Measurements from ENCODE around the gene ZBTB45. TPM values are rescaled to one million over a fixed set of nuclear protein-coding genes. Genes with fewer than 3 reads are reported as not detected.
A peak's percentile ranks its signal among the peaks of the same experiment; 100 is the strongest.

ZBTB45 gene
- total RNA-seq, 4 donors from 2014 or later = 9.8 to 16.5 (median 12.6) TPM

DNA sequence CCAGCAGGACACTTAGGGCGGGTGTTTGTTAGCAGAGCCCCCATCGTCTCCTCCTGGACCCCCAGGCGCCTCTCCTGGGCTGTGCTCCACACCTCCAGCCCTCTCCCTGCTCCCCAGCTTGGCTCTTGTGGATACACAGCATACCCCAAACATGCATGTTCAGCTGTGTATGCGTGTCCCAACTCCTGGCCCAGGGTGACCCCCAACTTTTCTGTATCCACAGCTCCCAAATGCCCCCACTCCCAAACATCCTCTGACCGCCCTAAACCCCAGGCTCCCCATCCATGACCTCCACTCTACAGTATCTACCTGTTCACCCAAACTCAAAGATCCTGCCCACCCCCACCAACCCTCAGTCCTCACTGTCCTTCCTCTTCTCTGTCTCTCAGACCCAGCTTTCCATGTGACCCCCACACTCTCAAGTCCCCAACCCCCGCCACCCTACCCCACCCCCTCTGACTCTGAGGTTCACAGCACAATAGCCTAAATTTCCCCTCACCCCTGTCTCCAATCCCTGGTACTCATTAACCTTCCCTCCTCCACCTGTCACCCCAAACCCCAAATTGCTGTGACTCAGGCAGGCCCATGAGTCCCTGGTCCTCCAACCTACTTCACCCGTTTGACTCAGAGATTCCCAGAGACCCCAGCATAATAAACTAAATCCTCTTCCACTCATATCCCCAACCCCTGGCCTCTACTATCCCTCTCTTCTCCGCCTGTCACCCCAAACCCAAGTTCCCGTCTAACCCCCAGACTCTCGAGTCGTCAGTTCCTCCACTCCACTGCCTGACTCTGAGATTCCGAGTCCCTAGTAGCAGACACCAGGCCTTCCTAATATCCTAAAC is 37.8 kb upstream of the ZBTB45 start:
- H3K4me3 ChIP-seq = peak overlapping the region; percentile 57 to 94 (median 92)
- peak overlapping the region; percentile 97 to 100 (median 100) for H3K27ac ChIP-seq
- no peak for DNase-seq (ENCODE audit: low spot score in 2 of 2)
- TF ChIP-seq, protein P1, sequence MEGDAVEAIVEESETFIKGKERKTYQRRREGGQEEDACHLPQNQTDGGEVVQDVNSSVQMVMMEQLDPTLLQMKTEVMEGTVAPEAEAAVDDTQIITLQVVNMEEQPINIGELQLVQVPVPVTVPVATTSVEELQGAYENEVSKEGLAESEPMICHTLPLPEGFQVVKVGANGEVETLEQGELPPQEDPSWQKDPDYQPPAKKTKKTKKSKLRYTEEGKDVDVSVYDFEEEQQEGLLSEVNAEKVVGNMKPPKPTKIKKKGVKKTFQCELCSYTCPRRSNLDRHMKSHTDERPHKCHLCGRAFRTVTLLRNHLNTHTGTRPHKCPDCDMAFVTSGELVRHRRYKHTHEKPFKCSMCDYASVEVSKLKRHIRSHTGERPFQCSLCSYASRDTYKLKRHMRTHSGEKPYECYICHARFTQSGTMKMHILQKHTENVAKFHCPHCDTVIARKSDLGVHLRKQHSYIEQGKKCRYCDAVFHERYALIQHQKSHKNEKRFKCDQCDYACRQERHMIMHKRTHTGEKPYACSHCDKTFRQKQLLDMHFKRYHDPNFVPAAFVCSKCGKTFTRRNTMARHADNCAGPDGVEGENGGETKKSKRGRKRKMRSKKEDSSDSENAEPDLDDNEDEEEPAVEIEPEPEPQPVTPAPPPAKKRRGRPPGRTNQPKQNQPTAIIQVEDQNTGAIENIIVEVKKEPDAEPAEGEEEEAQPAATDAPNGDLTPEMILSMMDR (IDR thresholded peaks at IDR 0.05) = no peak
- TF ChIP-seq EP300 (IDR thresholded peaks at IDR 0.05) (no peak), POLR2A (IDR thresholded peaks at IDR 0.05) (no peak)
- peaks cover 0 to 12% of the 10 kb centered on the region in 2 donors for H3K27me3 ChIP-seq
- peaks cover 5 to 75% (median 52%) of the 10 kb centered on the region in 4 donors for H3K4me1 ChIP-seq
- no peaks in the 10 kb centered on the region for H3K9me3 ChIP-seq
- WGBS, 2 donors = 31 to 37% methylated on average over 12 of the region's 12 CpGs
- peaks cover 0 to 27% (median 0%) of the 10 kb centered on the region in 3 donors for H3K36me3 ChIP-seq

DNA sequence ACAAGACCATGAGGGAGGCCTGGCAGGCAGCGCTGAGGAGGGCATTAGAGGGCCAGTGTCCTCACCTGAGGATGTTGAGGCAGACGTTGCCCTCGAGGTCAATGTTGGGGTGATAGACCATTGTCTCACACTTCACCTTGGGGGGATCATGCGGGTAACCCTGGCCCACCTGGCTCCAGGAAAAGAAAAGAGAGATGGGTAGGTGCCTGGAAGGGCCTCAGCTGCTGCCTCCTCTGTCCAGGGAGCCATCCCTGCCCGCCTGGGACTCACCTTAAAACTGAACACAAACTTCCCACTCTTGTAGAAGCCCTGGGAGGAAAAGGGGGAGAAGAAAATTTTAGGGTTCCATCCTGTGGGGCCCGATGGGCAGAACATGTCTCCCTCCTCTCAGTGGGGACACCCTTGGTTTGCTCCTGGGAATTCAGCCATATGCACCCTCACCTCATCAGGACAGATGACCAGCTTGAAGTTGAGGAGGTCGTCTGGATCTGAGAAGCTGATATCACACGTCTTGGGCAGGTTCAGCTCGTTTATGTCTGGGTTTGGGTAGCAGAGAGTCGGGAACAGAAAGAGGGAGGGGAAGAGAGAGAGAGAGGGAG is 37.1 kb upstream of the ZBTB45 start:
- no peak for TF ChIP-seq EP300 (IDR thresholded peaks at IDR 0.05)
- TF ChIP-seq, protein P1 (IDR thresholded peaks at IDR 0.05) = no peak
- no peak for TF ChIP-seq POLR2A (IDR thresholded peaks at IDR 0.05)
- DNase-seq (ENCODE audit: low spot score in 2 of 2) = no peak
- peaks cover 0 to 34% (median under 1%) of the 10 kb centered on the region in 3 donors for H3K36me3 ChIP-seq
- WGBS, 2 donors = 61 to 62% methylated on average over 10 of the region's 10 CpGs
- H3K4me3 ChIP-seq = peak overlapping the region; percentile 57 to 94 (median 92)
- peaks cover 0 to 7% of the 10 kb centered on the region in 2 donors for H3K27me3 ChIP-seq
- H3K27ac ChIP-seq = peak overlapping the region; percentile 97 to 100 (median 100)
- H3K9me3 ChIP-seq = no peaks in the 10 kb centered on the region
- H3K4me1 ChIP-seq = peaks cover 5 to 68% (median 45%) of the 10 kb centered on the region in 4 donors

DNA sequence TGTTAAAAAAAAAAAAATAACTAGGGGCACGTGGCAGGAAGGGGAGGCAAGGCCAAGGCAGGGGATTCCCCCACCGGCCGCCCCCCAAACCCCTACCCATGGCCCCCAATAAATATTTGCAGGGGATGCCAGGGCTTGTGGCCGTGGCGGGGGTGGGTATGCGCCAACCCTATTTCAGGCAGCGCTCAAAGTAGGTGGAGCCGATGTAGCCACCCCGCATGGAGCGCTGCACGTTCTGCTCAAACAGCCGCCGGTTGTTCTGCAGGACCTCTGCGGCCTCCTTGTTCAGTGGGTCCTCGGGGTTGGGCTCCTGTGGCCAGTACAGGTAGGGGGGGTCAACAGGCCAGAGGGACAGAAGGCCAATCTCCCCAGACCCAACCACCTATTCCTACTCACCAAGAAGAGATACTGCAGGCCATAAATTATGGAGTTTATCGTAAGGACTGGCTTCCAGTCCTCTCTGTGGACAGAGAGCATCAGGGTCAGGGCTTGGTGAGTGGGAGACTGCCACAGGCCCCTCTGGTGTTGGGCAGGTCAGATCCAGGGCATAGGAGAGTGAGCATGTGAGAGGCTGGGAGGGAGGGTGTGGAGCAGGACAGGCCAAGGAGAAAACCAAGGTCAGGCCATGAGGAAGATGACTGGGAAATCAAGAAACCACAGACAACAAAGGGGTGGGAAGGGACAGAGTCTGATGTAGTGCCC is 36.5 kb upstream of the ZBTB45 start:
- 79 to 83% methylated on average over 15 to 16 of the region's 16 CpGs for WGBS, 2 donors
- peaks cover 0 to under 1% of the 10 kb centered on the region in 2 donors for H3K27me3 ChIP-seq
- peak overlapping the region in 3 of 4 donors; percentile 93 to 100 (median 99) for H3K27ac ChIP-seq
- DNase-seq (ENCODE audit: low spot score in 2 of 2) = no peak
- H3K4me3 ChIP-seq = no peak overlapping the region
- peaks cover 0 to 41% (median 6%) of the 10 kb centered on the region in 3 donors for H3K36me3 ChIP-seq
- H3K9me3 ChIP-seq = no peaks in the 10 kb centered on the region
- H3K4me1 ChIP-seq = peaks cover 5 to 62% (median 41%) of the 10 kb centered on the region in 4 donors
- TF ChIP-seq POLR2A (IDR thresholded peaks at IDR 0.05) (no peak), EP300 (IDR thresholded peaks at IDR 0.05) (no peak)
- TF ChIP-seq, protein P1 (IDR thresholded peaks at IDR 0.05) = no peak

DNA sequence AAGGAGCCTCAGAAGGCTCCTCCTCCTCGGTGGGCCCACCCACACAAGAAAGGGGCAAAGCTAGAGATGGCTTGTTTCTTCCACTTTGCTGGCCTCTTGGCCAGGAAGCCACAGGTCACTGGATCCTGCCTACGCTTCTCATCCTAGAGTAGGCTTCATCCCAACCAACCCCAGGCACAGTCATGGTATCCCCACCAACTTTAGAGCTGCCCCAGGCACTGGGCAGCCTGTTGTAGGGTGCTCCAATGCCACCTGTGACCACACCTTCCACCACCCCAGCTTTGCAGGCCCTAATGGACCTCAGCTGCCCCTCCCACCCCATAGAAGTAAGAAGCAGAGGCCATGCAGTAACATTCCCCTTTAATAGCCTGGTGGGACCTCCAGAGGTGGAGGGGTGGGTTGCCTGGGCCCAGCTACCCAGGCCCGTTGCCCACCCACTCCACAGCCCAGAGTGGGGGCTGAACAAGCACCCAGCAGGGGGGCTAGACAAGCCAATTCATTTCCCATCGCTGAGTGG is 35.8 kb upstream of the ZBTB45 start:
- 41 to 53% methylated on average over 3 to 4 of the region's 4 CpGs for WGBS, 2 donors
- Histone ChIP-seq H3K36me3 (peaks cover 0 to 47% (median 13%) of the 10 kb centered on the region in 3 donors), H3K4me1 (peaks cover 5 to 60% (median 41%) of the 10 kb centered on the region in 4 donors), H3K27me3 (no peaks in the 10 kb centered on the region), H3K4me3 (peak overlapping the region; percentile 66 to 80 (median 75)), H3K9me3 (no peaks in the 10 kb centered on the region), H3K27ac (peak overlapping the region; percentile 80 to 100 (median 96))
- TF ChIP-seq, protein P1 (IDR thresholded peaks at IDR 0.05) = no peak
- TF ChIP-seq POLR2A (IDR thresholded peaks at IDR 0.05) (no peak), EP300 (IDR thresholded peaks at IDR 0.05) (no peak)
- DNase-seq (ENCODE audit: low spot score in 2 of 2) = no peak
